HG02840 (cell line): Measurements from ENCODE around the gene FOXI1.
"Not testable (repeated sequence)": the region's sequence is repeated elsewhere in the genome, so short reads cannot be mapped to it uniquely, and the experiment has no call there.

Experiments used
- ATAC-seq: cut with Tn5 transposase; IDR thresholded peaks from one replicate; pipeline ENCODE4 v1.9.1; 2021; ENCODE audit warnings: mild to moderate bottlenecking, moderate library complexity, moderate number of reproducible peaks; ENCODE audit not compliant: unreplicated experiment, low FRiP score

FOXI1 gene

GRCh38 chr5:170087168-170087817 lies 18.4 kb upstream of the FOXI1 start:
- ATAC-seq = no peak

- ATAC-seq = no peak
These were observed 13.1 kb upstream of the FOXI1 start for GRCh38 chr5:170092455-170093101.

GRCh38 chr5:170094329-170094728 lies 11.4 kb upstream of the FOXI1 start:
- ATAC-seq = not testable (repeated sequence)

GRCh38 chr5:170095646-170096045 lies 10.1 kb upstream of the FOXI1 start:
- ATAC-seq = no peak

GRCh38 chr5:170097934-170098333 lies 7.8 kb upstream of the FOXI1 start:
- ATAC-seq = no peak

GRCh38 chr5:170100066-170100943 lies 5.4 kb upstream of the FOXI1 start:
- no peak for ATAC-seq

GRCh38 chr5:170103447-170103846 lies 2.2 kb upstream of the FOXI1 start:
- no peak for ATAC-seq

- no peak for ATAC-seq
These were observed 1.4 kb upstream of the FOXI1 start for GRCh38 chr5:170104299-170104698.

- ATAC-seq = no peak
These were observed 987 bp upstream of the FOXI1 start for GRCh38 chr5:170104710-170105109.

GRCh38 chr5:170107674-170108073 lies 2.0 kb downstream of the FOXI1 start:
- ATAC-seq = no peak

- ATAC-seq = no peak
These were observed 2.6 kb downstream of the FOXI1 start for GRCh38 chr5:170108266-170108785.

- no peak for ATAC-seq
These were observed 3.6 kb downstream of the FOXI1 start for GRCh38 chr5:170109059-170110031.

GRCh38 chr5:170110403-170111087 lies 4.8 kb downstream of the FOXI1 start:
- ATAC-seq = no peak

GRCh38 chr5:170111088-170111785 lies 5.5 kb downstream of the FOXI1 start:
- no peak for ATAC-seq

GRCh38 chr5:170112876-170113521 lies 7.3 kb downstream of the FOXI1 start:
- no peak for ATAC-seq

GRCh38 chr5:170113522-170113900 lies 7.8 kb downstream of the FOXI1 start:
- ATAC-seq = no peak

GRCh38 chr5:170114271-170114670 lies 8.6 kb downstream of the FOXI1 start:
- ATAC-seq = no peak

GRCh38 chr5:170115925-170116324 lies 10.2 kb downstream of the FOXI1 start:
- ATAC-seq = no peak
